Endothelial cell of umbilical vein (primary cell): Measurements from ENCODE around the gene ROCK2. TPM values are rescaled to one million over a fixed set of nuclear protein-coding genes. Genes with fewer than 3 reads are reported as not detected.
"Not testable (repeated sequence)": the region's sequence is repeated elsewhere in the genome, so short reads cannot be mapped to it uniquely, and the experiment has no call there.

ENCODE experiments used
- BruUV-seq: library from RNA; stranded (reverse); fragments of 400-500 nt; replicated peaks from 2 replicates; lab custom pipeline; 2021; lab: Mats Ljungman, UMichigan
- CTCF ChIA-PET: fragments of 300-600, 350-600 bp; sonication (Branson Sonifier 250); formaldehyde crosslinking; loops from one replicate; lab custom pipeline; 2021; ENCODE audit warnings: antibody characterized with exemption, inconsistent platforms; lab: Charles Lee
- POLR2A ChIA-PET: fragments of 300-600, 350-600 bp; sonication (Branson Sonifier 250); formaldehyde crosslinking; loops from one replicate; lab custom pipeline; 2021; ENCODE audit warnings: antibody characterized with exemption, inconsistent platforms; lab: Charles Lee
- DNase-seq: peaks from one replicate; pipeline ENCODE4 v3.0.0-alpha.2; 2011; ENCODE audit warnings: low read depth, low spot score
- FAIRE-seq: peaks from 2 replicates; lab custom pipeline; 2011; peaks lifted over from hg19 to GRCh38; lab: Jason Lieb, UNC
- H2AFZ ChIP-seq: 2 replicates; pipeline ENCODE4 v1.6.0; 2012; ENCODE audit warnings: low read depth, low read length, control low read depth, inconsistent platforms
- H3K27ac ChIP-seq: 2 replicates; pipeline ENCODE4 v1.5.1; 2011; ENCODE audit warnings: low read depth, mild to moderate bottlenecking, control low read depth, low read length, moderate library complexity; ENCODE audit not compliant: insufficient read depth
- H3K27me3 ChIP-seq, 2 experiments: 2 replicates each; pipeline versions ENCODE4 v1.6.0 to v1.6.1; 2011; ENCODE audit warnings: low read length in 2 of 2, mixed read lengths in 1 of 2; ENCODE audit not compliant: control insufficient read depth in 2 of 2, insufficient read depth in 2 of 2
- H3K36me3 ChIP-seq, 2 experiments: 2 replicates in 1 of 2; 3 replicates in 1 of 2; pipeline ENCODE4 v1.5.1; 2011; ENCODE audit warnings: low read length in 2 of 2, mild to moderate bottlenecking in 1 of 2, moderate library complexity in 1 of 2; ENCODE audit not compliant: control insufficient read depth in 2 of 2, insufficient read depth in 2 of 2; ENCODE audit errors: extremely low read depth in 1 of 2
- H3K4me1 ChIP-seq: 3 replicates; pipeline ENCODE4 v1.5.1; 2011; ENCODE audit warnings: mild to moderate bottlenecking, low read length; ENCODE audit not compliant: control insufficient read depth, insufficient read depth; ENCODE audit errors: extremely low read depth
- H3K4me2 ChIP-seq: 2 replicates; pipeline ENCODE4 v1.6.1; 2011; ENCODE audit warnings: low read length, control low read depth, mixed read lengths; ENCODE audit not compliant: insufficient read depth
- H3K4me3 ChIP-seq, 3 experiments: fragments of 200-600 bp in 1 of 3; sonication (generic), shearing (Covaris generic) in 1 of 3; replicated peaks in 1 of 3; 2 replicates each; pipeline ENCODE4 v1.5.1; 2011 to 2016; ENCODE audit warnings: control low read depth in 3 of 3, low read length in 3 of 3, mild to moderate bottlenecking in 2 of 3, inconsistent platforms in 1 of 3, low read depth in 1 of 3, moderate library complexity in 1 of 3; ENCODE audit not compliant: insufficient read depth in 1 of 3
- H3K79me2 ChIP-seq: 2 replicates; pipeline ENCODE4 v1.6.0; 2012; ENCODE audit warnings: low read length, inconsistent platforms; ENCODE audit not compliant: control insufficient read depth, insufficient read depth
- H3K9ac ChIP-seq: replicated peaks from 2 replicates; pipeline ENCODE3; 2011; ENCODE audit warnings: low read length, control low read depth; ENCODE audit not compliant: insufficient read depth; ENCODE audit errors: extremely low read depth
- H3K9me1 ChIP-seq: replicated peaks from 3 replicates; pipeline ENCODE4 v1.6.0; 2011; ENCODE audit warnings: mild to moderate bottlenecking, low read length; ENCODE audit not compliant: control insufficient read depth, insufficient read depth; ENCODE audit errors: extremely low read depth
- H3K9me3 ChIP-seq: replicated peaks from 2 replicates; pipeline ENCODE4 v1.5.1; 2012; ENCODE audit warnings: low read length, inconsistent platforms; ENCODE audit not compliant: control insufficient read depth, insufficient read depth
- H4K20me1 ChIP-seq: replicated peaks from 2 replicates; pipeline ENCODE3; 2011; ENCODE audit warnings: mild to moderate bottlenecking, low read length; ENCODE audit not compliant: control insufficient read depth, insufficient read depth; ENCODE audit errors: extremely low read depth
- EZH2 ChIP-seq: IDR thresholded peaks from 2 replicates; pipeline ENCODE4 v1.6.1; 2012; ENCODE audit warnings: borderline replicate concordance, low read depth, mild to moderate bottlenecking, moderate library complexity, low read length, inconsistent platforms; ENCODE audit not compliant: severe bottlenecking
- FOS ChIP-seq: IDR thresholded peaks from 2 replicates; pipeline ENCODE4 v1.6.1; 2011; ENCODE audit warnings: mild to moderate bottlenecking, low read length, moderate library complexity, borderline replicate concordance; ENCODE audit not compliant: insufficient read depth
- GATA2 ChIP-seq: IDR thresholded peaks from 2 replicates; pipeline ENCODE4 v1.7.0; 2011; ENCODE audit warnings: low read depth, mild to moderate bottlenecking, moderate library complexity, mixed read lengths, low read length; ENCODE audit not compliant: insufficient read length, insufficient read depth
- JUN ChIP-seq: IDR thresholded peaks from 2 replicates; pipeline ENCODE4 v1.6.1; 2011; ENCODE audit warnings: borderline replicate concordance, low read depth; ENCODE audit not compliant: insufficient read length, insufficient read depth
- MYC ChIP-seq: IDR thresholded peaks from one replicate; pipeline ENCODE4 v1.6.1; 2011; ENCODE audit warnings: mild to moderate bottlenecking, low read depth, low read length
- POLR2A ChIP-seq: IDR thresholded peaks from 2 replicates; pipeline ENCODE4 v1.6.1; 2012; ENCODE audit warnings: low read depth, mild to moderate bottlenecking, control low read depth, low read length
- POLR2AphosphoS5 ChIP-seq: IDR thresholded peaks from 2 replicates; pipeline ENCODE4 v1.6.1; 2012; ENCODE audit warnings: low read depth, mild to moderate bottlenecking, control low read depth, low read length, moderate library complexity; ENCODE audit not compliant: insufficient read depth
- dilution Hi-C: fragments of 300-500 bp; cut with MboI; formaldehyde crosslinking; loops from one replicate; pipeline ENCODE4 v1.15.0; 2019; ENCODE audit warnings: low sequenced_read_pairs; ENCODE audit not compliant: extremely low pct_ligation_motif_present
- intact Hi-C: fragments of 100-400 bp; cut with micrococcal nuclease; formaldehyde crosslinking; loops from one replicate; pipeline ENCODE4 v1.10.0; 2022
- polyA plus RNA-seq, 4 experiments: library from polyadenylated mRNA; depleted of rRNA in 3 of 4; stranded (reverse) in 3 of 4; unstranded in 1 of 4; fragments of >200 nt; gene quantifications; 2 replicates each; pipeline versions ENCODE4 v1.2.1 to v1.2.3, GENCODE V29; 2011 to 2012; ENCODE audit warnings: missing spikeins in 1 of 4
- total RNA-seq: library from RNA; stranded (reverse); gene quantifications from 2 replicates; pipeline ENCODE4 v1.2.3, GENCODE V29; 2021
- TF ChIP-seq, protein P1 (sequence below): IDR thresholded peaks from 2 replicates; pipeline ENCODE4 v1.6.1; 2011; ENCODE audit not compliant: insufficient read depth, insufficient read length
- TF ChIP-seq, protein P2 (sequence below), 2 donors: IDR thresholded peaks; 1 replicate in 1 of 2; 2 replicates in 1 of 2; pipeline ENCODE4 v1.5.1; 2011; ENCODE audit warnings: low read length in 2 of 2, mild to moderate bottlenecking in 2 of 2, moderate library complexity in 2 of 2, control low read depth in 1 of 2, inconsistent platforms in 1 of 2, low read depth in 1 of 2; ENCODE audit not compliant: insufficient read depth in 1 of 2; ENCODE audit errors: extremely low read depth in 1 of 2

Gene ROCK2
- total and polyA plus RNA-seq, 2 donors (not counting 3 experiments of a cell fraction or from before 2014, with no cell fraction given): 5.2 to 56.5 TPM

DNA sequence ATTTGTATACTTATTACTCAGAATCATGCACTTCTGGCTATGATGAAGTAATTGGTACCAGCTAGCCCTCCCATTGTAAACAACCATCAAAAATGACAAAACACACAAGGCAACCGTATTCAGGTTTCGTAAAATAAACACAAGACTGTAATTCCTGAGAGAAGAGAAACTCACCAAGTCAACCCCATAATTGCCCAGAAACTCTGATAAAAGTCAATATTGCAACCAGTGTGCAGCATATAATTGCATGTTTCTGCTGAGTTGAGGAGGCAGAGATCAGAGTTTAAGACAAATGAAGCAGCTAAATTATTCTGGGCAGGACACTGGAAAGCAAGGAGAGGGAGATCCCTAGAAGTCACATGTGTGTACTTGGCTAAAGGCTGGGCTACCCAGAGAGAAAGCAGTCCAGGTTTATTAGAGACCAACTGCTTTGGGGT lies 90.3 kb downstream of the ROCK2 start:
- peaks cover 2% of the 10 kb centered on the region for H4K20me1 ChIP-seq
- intact Hi-C loops (no loop called here), dilution Hi-C loops (no loop called here)
- no peaks in the 10 kb centered on the region for H3K27me3 ChIP-seq
- H3K36me3 ChIP-seq: peaks cover 0 to 2% of the 10 kb centered on the region in 2 experiments
- H3K79me2 ChIP-seq: peaks cover 37% of the 10 kb centered on the region
- H3K4me2 ChIP-seq: no peak overlapping the region
- ChIA-PET POLR2A (no interaction called here), CTCF (interaction anchor here (0.8 to 1.2 kb wide), 2 partner anchors 65 to 158 kb away, joined by 3 read pairs; no protein-coding TSS in a partner anchor)
- H3K9ac ChIP-seq: no peak overlapping the region
- FAIRE-seq: no peak
- H3K9me3 ChIP-seq: no peaks in the 10 kb centered on the region
- H3K4me3 ChIP-seq: no peak overlapping the region
- H3K4me1 ChIP-seq: peaks cover 8% of the 10 kb centered on the region
- no peaks in the 10 kb centered on the region for H3K9me1 ChIP-seq
- TF ChIP-seq MYC (no peak), POLR2AphosphoS5 (no peak), FOS (no peak), GATA2 (no peak), JUN (no peak), EZH2 (no peak), POLR2A (no peak)
- TF ChIP-seq, protein P1, sequence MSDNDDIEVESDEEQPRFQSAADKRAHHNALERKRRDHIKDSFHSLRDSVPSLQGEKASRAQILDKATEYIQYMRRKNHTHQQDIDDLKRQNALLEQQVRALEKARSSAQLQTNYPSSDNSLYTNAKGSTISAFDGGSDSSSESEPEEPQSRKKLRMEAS: no peak
- TF ChIP-seq, protein P2, sequence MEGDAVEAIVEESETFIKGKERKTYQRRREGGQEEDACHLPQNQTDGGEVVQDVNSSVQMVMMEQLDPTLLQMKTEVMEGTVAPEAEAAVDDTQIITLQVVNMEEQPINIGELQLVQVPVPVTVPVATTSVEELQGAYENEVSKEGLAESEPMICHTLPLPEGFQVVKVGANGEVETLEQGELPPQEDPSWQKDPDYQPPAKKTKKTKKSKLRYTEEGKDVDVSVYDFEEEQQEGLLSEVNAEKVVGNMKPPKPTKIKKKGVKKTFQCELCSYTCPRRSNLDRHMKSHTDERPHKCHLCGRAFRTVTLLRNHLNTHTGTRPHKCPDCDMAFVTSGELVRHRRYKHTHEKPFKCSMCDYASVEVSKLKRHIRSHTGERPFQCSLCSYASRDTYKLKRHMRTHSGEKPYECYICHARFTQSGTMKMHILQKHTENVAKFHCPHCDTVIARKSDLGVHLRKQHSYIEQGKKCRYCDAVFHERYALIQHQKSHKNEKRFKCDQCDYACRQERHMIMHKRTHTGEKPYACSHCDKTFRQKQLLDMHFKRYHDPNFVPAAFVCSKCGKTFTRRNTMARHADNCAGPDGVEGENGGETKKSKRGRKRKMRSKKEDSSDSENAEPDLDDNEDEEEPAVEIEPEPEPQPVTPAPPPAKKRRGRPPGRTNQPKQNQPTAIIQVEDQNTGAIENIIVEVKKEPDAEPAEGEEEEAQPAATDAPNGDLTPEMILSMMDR (IDR thresholded peaks at IDR 0.05; ENCODE audit: extremely low read depth in 1 of 2, insufficient read depth in 1 of 2, low read depth in 1 of 2, low read length in 2 of 2): no peak
- DNase-seq: no peak
- no peak overlapping the region for H2AFZ ChIP-seq
- no peak overlapping the region for H3K27ac ChIP-seq
- BruUV-seq: no TSS peak

DNA sequence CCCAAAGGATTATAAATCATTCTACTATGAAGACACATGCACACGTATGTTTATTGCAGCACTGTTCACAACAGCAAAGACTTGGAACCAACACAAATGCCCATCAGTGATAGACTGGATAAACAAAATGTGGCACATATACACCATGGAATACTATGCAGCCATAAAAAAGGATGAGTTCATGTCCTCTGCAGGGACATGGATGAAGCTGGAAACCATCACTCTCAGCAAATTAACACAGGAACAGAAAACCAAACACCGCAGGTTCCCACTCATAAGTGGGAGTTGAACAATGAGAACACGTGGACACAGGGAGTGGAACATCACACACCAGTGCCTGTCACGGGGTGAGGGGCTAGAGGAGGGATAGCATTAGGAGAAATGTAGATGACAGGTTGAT lies 92.0 kb downstream of the ROCK2 start:
- CTCF ChIA-PET, H3K27me3 ChIP-seq, H2AFZ ChIP-seq, H3K9ac ChIP-seq, H3K27ac ChIP-seq, H3K9me3 ChIP-seq, dilution Hi-C loops, FAIRE-seq, H3K36me3 ChIP-seq, H3K4me1 ChIP-seq, H3K4me2 ChIP-seq, H3K4me3 ChIP-seq, DNase-seq, BruUV-seq, POLR2A ChIA-PET, H3K9me1 ChIP-seq, intact Hi-C loops, H4K20me1 ChIP-seq: not testable (repeated sequence)
- peaks cover 34% of the 10 kb centered on the region for H3K79me2 ChIP-seq
